ENCODE data around the gene TEX264.
A peak's percentile ranks its signal among the peaks of the same experiment; 100 is the strongest.

Gene TEX264

GRCh38 chr3:51670823-51671733 is at the start of gene TEX264:
TSS of gene TEX264 (plus strand) at chr3:51671252. CDS start at chr3:51674305, 3,053 bp downstream.
- peak within 1 kb of the TSS; percentile 88 for H3K4me3 ChIP-seq (ENCODE audit: low read length)
- TF ChIP-seq CTCF (conservative IDR thresholded peaks at IDR 0.05; ENCODE audit: low read length): no peak
- DNase-seq (ENCODE audit: low read depth): peak; percentile 79

GRCh38 chr3:51622413-51622812 is 48.6 kb upstream of the TEX264 start:
- DNase-seq (ENCODE audit: low read depth): peak; percentile 29
- no peak for TF ChIP-seq CTCF (conservative IDR thresholded peaks at IDR 0.05; ENCODE audit: low read length)
- H3K4me3 ChIP-seq (ENCODE audit: low read length): no peak overlapping the region

- DNase-seq (ENCODE audit: low read depth): peak; percentile 91
- no peak overlapping the region for H3K4me3 ChIP-seq (ENCODE audit: low read length)
- no peak for TF ChIP-seq CTCF (conservative IDR thresholded peaks at IDR 0.05; ENCODE audit: low read length)
These were observed 48.2 kb upstream of the TEX264 start for GRCh38 chr3:51622868-51623267.

GRCh38 chr3:51630513-51630912 is 40.5 kb upstream of the TEX264 start:
- H3K4me3 ChIP-seq (ENCODE audit: low read length): no peak overlapping the region
- DNase-seq (ENCODE audit: low read depth): no peak
- no peak for TF ChIP-seq CTCF (conservative IDR thresholded peaks at IDR 0.05; ENCODE audit: low read length)

GRCh38 chr3:51637144-51637940 is 33.7 kb upstream of the TEX264 start:
- TF ChIP-seq CTCF (conservative IDR thresholded peaks at IDR 0.05; ENCODE audit: low read length): no peak
- DNase-seq (ENCODE audit: low read depth): no peak
- H3K4me3 ChIP-seq (ENCODE audit: low read length): no peak overlapping the region

- peak; percentile 91 for TF ChIP-seq CTCF (conservative IDR thresholded peaks at IDR 0.05; ENCODE audit: low read length)
- H3K4me3 ChIP-seq (ENCODE audit: low read length): no peak overlapping the region
- peak; percentile 65 for DNase-seq (ENCODE audit: low read depth)
These were observed 33.0 kb upstream of the TEX264 start for GRCh38 chr3:51637941-51638471.
